Activated CD4-positive, alpha-beta T cell treated with anti-CD3 and anti-CD28 coated beads for 1 hour (primary cell): ENCODE measurements around the gene C6orf47.
A peak's percentile ranks its signal among the peaks of the same experiment; 100 is the strongest.

Experiments used
- DNase-seq: peaks from one replicate; pipeline ENCODE4 v3.0.0-alpha.2; 2020

C6orf47 gene

DNA sequence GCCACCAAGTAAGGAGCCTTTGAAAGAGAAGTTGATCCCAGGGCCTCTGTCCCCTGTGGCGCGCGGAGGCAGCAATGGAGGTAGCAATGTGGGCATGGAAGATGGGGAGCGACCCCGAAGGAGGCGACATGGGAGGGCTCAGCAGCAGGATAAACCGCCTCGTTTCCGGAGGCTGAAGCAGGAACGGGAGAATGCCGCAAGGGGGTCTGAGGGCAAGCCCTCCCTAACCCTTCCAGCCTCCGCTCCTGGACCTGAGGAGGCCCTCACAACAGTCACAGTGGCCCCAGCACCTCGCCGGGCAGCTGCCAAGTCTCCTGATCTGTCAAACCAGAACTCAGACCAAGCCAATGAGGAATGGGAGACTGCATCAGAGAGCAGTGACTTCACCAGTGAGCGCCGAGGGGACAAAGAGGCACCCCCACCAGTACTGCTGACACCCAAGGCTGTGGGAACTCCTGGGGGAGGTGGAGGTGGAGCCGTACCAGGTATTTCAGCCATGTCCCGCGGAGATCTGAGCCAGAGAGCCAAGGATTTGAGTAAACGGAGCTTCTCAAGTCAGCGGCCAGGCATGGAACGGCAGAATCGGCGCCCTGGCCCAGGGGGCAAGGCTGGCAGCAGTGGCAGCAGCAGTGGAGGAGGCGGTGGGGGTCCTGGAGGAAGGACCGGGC, 28.2 kb downstream of the C6orf47 start:
- DNase-seq, result no peak

DNA sequence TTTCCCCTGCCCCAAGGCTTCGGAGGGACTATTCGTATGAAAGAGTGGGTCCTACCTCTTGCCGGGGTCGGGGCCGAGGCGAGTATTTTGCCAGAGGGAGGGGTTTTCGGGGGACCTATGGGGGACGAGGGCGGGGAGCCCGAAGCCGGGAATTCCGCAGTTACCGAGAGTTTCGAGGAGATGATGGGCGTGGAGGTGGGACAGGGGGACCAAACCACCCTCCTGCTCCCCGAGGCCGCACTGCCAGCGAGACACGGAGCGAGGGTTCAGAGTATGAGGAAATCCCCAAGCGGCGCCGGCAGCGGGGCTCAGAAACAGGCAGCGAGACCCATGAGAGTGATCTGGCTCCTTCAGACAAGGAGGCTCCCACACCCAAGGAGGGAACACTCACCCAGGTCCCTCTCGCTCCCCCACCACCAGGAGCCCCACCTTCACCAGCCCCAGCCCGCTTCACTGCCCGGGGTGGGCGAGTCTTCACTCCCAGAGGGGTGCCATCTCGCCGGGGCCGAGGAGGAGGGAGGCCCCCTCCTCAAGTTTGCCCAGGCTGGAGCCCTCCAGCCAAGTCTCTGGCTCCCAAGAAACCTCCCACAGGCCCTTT, 28.8 kb downstream of the C6orf47 start:
- DNase-seq, result no peak

GRCh38 chr6:31631209-31631608, 29.4 kb downstream of the C6orf47 start:
- no peak for DNase-seq

DNA sequence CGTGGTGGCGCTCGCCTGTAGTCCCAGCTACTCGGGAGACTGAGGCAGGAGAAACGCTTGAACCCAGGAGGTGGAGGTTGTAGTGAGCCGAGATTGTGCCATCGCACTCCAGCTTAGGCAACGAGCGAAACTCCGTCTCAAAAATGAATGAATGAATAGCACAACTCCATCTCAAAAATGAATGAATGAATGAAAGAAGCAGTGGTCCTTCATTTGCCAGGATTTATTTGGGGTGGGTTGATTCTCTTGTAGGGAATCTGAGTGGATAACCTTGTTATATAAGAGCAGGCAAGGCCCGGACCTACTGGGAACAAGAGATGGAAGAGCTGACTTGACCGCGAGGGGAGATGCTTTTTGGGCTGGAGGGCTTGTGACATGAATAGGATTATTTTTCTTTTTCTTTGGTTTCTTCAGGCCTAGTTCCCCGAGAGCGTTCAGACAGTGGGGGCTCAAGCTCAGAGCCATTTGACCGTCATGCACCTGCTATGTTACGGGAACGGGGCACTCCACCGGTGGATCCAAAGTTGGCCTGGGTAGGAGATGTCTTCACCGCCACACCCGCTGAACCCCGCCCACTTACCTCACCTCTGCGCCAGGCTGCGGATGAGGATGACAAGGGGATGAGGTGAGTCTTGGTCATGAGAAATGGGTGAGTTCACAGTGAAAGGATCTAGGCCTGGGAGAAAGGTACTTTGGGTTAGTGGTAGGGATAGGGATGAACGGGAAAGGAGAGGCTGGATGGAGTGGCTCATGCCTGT, 30.2 kb downstream of the C6orf47 start:
- no peak for DNase-seq

- no peak for DNase-seq
Observed at GRCh38 chr6:31629014-31629413, 31.6 kb downstream of the C6orf47 start.

DNA sequence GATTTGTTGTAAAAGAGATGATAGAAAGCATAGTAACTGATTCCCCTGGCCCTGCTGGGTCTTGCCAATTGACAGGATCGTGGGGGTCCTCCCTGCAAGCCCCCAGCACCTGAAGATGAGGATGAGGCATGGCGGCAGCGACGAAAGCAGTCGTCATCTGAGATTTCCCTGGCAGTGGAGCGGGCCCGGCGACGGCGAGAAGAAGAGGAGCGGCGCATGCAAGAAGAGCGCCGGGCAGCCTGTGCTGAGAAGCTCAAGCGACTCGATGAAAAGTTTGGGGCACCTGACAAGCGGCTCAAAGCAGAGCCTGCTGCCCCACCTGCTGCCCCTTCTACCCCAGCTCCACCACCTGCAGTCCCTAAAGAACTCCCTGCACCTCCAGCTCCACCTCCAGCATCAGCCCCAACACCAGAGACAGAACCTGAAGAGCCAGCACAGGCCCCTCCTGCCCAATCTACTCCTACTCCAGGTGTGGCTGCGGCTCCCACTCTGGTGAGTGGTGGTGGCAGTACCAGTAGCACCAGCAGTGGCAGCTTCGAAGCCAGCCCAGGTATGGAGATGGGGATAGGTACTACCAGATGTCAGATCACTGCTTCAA, 32.8 kb downstream of the C6orf47 start:
- DNase-seq, result no peak

- no peak for DNase-seq
Observed at GRCh38 chr6:31626952-31627351, 33.6 kb downstream of the C6orf47 start.

GRCh38 chr6:31624070-31624469, 36.5 kb downstream of the C6orf47 start:
- DNase-seq, result no peak

- DNase-seq, result no peak
Observed at GRCh38 chr6:31622684-31623091, 37.9 kb downstream of the C6orf47 start.

DNA sequence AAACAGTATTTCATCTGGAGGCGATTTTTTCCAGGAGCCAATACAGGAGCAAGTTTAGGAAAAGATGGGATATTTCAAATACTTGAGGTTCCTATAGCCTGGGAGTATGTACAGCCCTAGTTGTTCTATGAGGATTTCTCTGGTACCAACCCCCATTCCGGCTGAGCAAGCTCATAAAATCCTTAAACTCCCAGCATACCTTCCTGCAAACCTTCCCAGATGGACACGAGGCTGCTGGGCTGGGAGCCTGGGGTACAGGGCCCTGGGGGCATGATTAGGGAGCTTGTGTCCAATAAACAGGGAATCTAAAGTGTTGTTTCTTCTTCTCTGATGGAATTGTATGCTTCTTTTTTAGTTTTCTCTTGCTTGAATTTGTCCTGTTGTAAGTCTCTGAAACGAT, 38.6 kb downstream of the C6orf47 start:
- DNase-seq, result no peak

GRCh38 chr6:31621320-31621939, 39.1 kb downstream of the C6orf47 start:
- DNase-seq, result no peak

DNA sequence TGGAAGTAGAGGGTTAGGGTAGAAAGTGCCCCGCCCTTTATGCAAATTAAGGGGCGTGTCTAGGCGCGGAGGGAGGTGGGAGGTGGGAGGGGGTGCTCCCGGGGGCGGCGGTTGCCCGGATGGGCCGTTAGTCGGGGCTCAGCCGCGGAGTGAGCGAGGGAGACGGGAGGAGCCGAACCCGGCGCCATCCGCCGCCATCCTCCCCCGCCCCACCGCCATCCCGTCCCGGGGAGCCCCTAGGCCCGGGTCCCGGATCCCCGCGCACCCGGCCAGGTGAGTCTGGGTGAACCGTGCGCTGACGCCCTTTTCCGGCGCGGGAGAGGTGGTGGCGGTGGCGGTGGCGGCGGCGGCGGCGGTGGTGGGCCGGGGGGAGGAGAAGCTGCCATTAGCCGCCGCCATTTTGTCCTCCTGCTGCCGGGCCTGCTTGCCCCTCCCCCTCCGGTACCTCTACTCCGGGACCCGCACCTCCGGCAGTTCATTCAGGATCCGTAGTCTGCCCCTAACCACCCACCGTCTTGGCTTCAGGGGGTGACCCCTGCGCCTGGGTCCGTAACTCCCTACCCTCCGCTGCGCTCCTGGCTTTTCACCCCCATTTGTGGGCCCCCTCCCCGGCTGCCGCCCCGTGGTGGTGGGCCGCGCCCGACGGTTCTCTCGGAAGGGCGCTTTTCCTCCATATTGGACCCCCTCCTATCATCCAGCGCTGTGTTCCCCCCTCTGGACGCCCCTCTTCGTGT, 39.8 kb downstream of the C6orf47 start, which contains the start of gene PRRC2A:
TSS of gene PRRC2A (plus strand) at position 130 of the 734 bp plus-strand sequence. CDS start 2,075 bp downstream, outside the sequence.
- peak; percentile 90 for DNase-seq

DNA sequence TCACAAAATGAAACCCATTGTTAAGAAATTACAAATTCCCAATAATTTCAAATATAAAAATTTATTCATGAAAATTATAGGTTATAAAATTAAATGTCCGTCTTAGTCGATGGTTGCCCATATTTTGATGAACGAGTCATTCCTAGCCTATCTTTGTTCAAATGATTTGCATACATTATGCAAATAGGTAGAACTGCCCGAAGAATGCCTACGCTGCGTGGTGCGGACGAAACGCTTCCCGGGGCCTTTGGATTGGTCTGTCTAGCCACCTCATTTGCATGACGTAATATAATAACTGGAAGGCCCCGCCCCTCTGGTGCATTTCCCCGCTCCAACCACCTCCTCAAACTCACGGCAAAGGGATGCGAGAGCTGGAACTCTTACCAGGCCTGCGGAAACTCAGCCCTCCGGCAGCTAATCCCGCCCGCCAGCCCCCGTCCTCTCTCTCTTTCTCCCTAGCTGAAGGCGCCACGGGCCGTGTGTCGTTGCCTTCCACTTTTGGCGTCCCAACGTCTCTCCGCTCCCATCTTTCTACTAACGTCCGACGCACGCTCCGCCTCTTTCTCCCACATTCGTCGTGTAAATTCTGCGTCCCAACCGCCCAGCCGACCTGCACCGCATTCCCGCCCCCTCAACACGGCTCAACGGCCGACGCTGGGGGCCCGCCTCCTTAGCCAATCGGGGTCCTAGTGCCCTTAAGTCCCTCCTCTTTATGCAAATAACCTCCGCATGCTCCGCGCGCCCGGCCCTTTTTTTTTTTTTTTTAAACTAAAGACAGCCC, 40.6 kb downstream of the C6orf47 start:
- DNase-seq, result peak; percentile 92

GRCh38 chr6:31617010-31617409, 43.6 kb downstream of the C6orf47 start:
- DNase-seq, result no peak

GRCh38 chr6:31615748-31616147, 44.8 kb downstream of the C6orf47 start:
- no peak for DNase-seq

DNA sequence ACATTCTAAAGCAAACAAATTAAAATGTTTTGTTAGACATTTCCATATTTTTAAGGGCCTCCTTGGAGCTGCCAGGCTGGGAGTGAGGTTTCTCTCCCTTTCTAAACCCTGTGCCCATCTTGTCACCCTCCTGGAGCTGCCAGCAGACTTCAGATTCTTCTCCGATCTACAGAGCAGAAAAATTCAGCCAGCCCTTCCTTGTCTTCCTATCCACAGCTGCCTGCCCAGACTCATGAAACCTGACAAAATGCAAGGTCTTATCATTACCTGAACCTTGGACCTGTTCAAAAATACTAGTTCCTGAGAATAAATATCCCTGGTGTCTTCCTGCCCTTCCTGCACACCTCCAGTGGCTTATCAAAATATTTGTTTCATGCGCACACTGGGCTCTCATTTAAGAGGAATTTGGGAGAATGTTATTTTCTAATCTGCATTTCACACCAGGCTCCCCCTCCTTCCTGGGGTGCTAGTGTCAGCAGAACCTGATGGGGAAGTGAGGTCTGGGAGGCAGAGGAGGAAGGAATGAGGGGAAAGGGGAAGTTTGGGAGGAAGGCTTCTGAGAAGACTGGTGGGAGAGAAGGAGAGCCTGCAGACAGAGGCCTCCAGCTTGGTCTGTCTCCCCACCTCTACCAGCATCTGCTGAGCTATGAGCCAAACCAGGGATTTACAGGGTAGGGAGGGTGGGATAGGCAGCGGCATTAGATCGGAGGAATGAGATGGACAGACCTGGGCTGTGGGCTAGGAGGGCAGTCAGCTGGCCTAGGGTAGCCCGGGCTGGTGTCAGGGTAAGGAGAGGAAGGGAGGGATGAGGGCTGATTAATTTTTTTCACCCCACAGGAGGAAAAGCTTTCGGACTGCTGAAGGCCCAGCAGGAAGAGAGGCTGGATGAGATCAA, 45.6 kb downstream of the C6orf47 start, which contains the start of gene AIF1:
TSS of gene AIF1 (plus strand) at position 551 of the 895 bp plus-strand sequence. CDS start at position 647, 96 bp downstream.
- no peak for DNase-seq

- DNase-seq, result no peak
Observed at GRCh38 chr6:31614075-31614619, 46.4 kb downstream of the C6orf47 start.

DNA sequence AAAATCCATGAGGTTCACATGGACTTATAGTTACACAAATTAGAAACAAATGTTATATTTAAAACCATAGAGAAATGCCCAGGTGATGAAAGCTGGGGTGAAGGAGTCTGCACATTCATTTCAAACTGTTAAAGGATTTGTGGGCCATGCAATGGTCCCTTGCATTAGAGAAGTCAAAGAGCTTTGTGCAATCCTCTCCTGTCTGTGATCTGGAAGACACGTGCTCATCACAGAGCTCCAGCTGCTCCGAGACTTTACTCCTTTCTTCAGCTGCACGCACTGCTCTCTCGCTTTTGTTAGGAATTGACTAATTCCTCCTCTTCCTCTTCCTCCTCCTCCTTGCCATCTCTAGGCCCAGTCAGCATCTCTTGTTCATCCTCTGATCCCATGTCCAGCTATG, 49.6 kb downstream of the C6orf47 start:
- DNase-seq, result no peak

DNA sequence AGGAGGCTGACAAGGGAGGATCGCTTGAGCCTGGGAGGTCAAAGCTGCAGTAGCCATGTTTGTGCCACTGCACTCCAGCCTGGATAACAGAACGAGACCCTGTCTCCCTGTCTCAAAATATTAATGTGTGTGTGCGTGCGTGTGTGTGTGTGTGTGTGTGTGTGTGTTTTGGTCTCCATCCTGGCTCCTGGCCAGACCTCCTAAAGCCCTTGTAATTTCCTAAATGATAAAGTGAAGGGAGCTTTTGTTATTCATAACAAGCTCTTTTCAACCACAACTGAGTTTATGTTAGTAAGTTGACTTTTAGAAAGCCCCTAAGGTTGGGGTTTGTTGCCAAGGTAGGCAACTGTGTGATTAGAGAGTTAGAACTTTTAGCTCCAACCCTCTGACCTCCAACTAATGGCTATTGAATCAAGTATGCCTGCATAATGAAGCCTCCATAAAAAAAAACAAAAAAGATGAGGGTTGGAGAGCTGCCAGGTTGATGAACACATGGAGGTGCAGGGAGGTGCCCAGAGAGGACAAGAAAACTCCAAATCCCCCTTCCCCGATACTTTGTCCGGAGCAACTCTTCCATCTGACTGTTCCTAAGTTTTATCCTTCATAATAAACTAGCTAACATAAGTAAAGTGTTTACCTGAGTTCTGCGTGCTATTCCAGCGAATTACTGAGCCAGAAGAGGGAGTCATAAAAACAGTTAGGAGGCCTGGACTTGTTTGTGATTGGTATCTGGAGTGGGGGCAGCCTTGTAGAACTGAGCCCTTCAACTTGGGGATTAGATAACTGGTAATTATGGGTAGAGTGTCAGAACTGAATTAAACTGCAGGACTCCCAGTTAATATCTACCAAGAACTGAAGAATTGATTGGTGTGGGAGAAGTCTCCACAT, 50.8 kb downstream of the C6orf47 start:
- no peak for DNase-seq
